HG02798 (cell line): ENCODE data around the gene CLRN3.

Source experiments
- ATAC-seq: cut with Tn5 transposase; IDR thresholded peaks from one replicate; pipeline ENCODE4 v1.9.1; 2021; ENCODE audit warnings: mild to moderate bottlenecking; ENCODE audit not compliant: unreplicated experiment, poor library complexity

Gene CLRN3

GRCh38 chr10:127920306-127921074, 27.7 kb upstream of the CLRN3 start:
- no peak for ATAC-seq

GRCh38 chr10:127919418-127920271, 26.9 kb upstream of the CLRN3 start:
- peak; percentile 49 for ATAC-seq

GRCh38 chr10:127918572-127918971, 25.8 kb upstream of the CLRN3 start:
- ATAC-seq, result no peak

- ATAC-seq, result no peak
These were observed 24.1 kb upstream of the CLRN3 start for GRCh38 chr10:127916826-127917225.

GRCh38 chr10:127915324-127915723, 22.6 kb upstream of the CLRN3 start:
- ATAC-seq, result no peak

GRCh38 chr10:127913368-127913759, 20.6 kb upstream of the CLRN3 start:
- ATAC-seq, result no peak

GRCh38 chr10:127912607-127913367, 20.0 kb upstream of the CLRN3 start:
- ATAC-seq, result no peak

- no peak for ATAC-seq
These were observed 19.1 kb upstream of the CLRN3 start for GRCh38 chr10:127911867-127912257.

- ATAC-seq, result no peak
These were observed 18.6 kb upstream of the CLRN3 start for GRCh38 chr10:127911218-127911866.

- ATAC-seq, result no peak
These were observed 17.7 kb upstream of the CLRN3 start for GRCh38 chr10:127910464-127910770.

GRCh38 chr10:127909716-127910463, 17.1 kb upstream of the CLRN3 start:
- no peak for ATAC-seq

- no peak for ATAC-seq
These were observed 16.2 kb upstream of the CLRN3 start for GRCh38 chr10:127908959-127909267.

- ATAC-seq, result no peak
These were observed 15.6 kb upstream of the CLRN3 start for GRCh38 chr10:127908106-127908958.

GRCh38 chr10:127907411-127908105, 14.8 kb upstream of the CLRN3 start:
- peak; percentile 4 for ATAC-seq

- peak; percentile 89 for ATAC-seq
These were observed 14.0 kb upstream of the CLRN3 start, which contains the start of gene PTPRE for GRCh38 chr10:127906548-127907377. Gene PTPRE, plus strand, starts transcription at chr10:127907103. Its CDS starts 133,779 bp downstream, at chr10:128040882.

- ATAC-seq, result no peak
These were observed 13.1 kb upstream of the CLRN3 start for GRCh38 chr10:127905848-127906261.

GRCh38 chr10:127905001-127905847, 12.5 kb upstream of the CLRN3 start:
- no peak for ATAC-seq
